CD8-positive, alpha-beta memory T cell (primary cell): ENCODE results near the gene SPHK1. TPM values are rescaled to one million over a fixed set of nuclear protein-coding genes. Genes with fewer than 3 reads are reported as not detected.

Experiments
- CTCF ChIA-PET: fragments of 350-600 bp; sonication (Branson Sonifier 250); formaldehyde crosslinking; loops from one replicate; lab custom pipeline; 2021; ENCODE audit warnings: antibody characterized with exemption; lab: Charles Lee
- POLR2A ChIA-PET: fragments of 350-600 bp; sonication (Branson Sonifier 250); formaldehyde crosslinking; loops from one replicate; lab custom pipeline; 2021; ENCODE audit warnings: antibody characterized with exemption; lab: Charles Lee
- DNase-seq, 5 donors: peaks; one replicate each; pipeline versions ENCODE4 v3.0.0 to v3.0.0-alpha.2; 2020 to 2022; ENCODE audit warnings: mixed read lengths in 1 of 5
- H3K27ac ChIP-seq: one replicate; pipeline ENCODE4 v1.7.0; 2013; ENCODE audit warnings: low read depth, mild to moderate bottlenecking, low read length, moderate library complexity
- H3K27me3 ChIP-seq: 2 replicates; pipeline ENCODE4 v1.7.0; 2013; ENCODE audit warnings: low read length, mild to moderate bottlenecking; ENCODE audit not compliant: insufficient read depth, poor library complexity, severe bottlenecking
- H3K36me3 ChIP-seq: 2 replicates; pipeline ENCODE4 v1.7.0; 2013; ENCODE audit warnings: mild to moderate bottlenecking, low read length, moderate library complexity; ENCODE audit not compliant: insufficient read depth
- H3K4me1 ChIP-seq: 2 replicates; pipeline ENCODE4 v1.7.0; 2013; ENCODE audit warnings: mild to moderate bottlenecking, low read length, moderate library complexity; ENCODE audit not compliant: insufficient read depth
- H3K4me3 ChIP-seq: 2 replicates; pipeline ENCODE4 v1.7.0; 2013; ENCODE audit warnings: mild to moderate bottlenecking, low read length
- H3K9me3 ChIP-seq: 2 replicates; pipeline ENCODE4 v1.7.0; 2013; ENCODE audit warnings: mild to moderate bottlenecking, low read length
- H3K27ac Mint-ChIP-seq, 8 donors: one replicate each; pipeline ENCODE4 v1.8.0; 2020 to 2021; ENCODE audit warnings: mixed read lengths in 8 of 8, mild to moderate bottlenecking in 6 of 8, inconsistent platforms in 3 of 8, moderate library complexity in 3 of 8
- H3K27me3 Mint-ChIP-seq, 2 donors: one replicate each; pipeline ENCODE4 v1.8.0; 2020 to 2021; ENCODE audit warnings: mixed read lengths in 2 of 2, mild to moderate bottlenecking in 1 of 2, moderate library complexity in 1 of 2
- H3K36me3 Mint-ChIP-seq, 3 donors: one replicate each; pipeline ENCODE4 v1.8.0; 2020 to 2021; ENCODE audit warnings: mixed read lengths in 3 of 3, inconsistent platforms in 1 of 3, mild to moderate bottlenecking in 1 of 3
- H3K4me1 Mint-ChIP-seq, 3 donors: one replicate each; pipeline ENCODE4 v1.8.0; 2020 to 2021; ENCODE audit warnings: mixed read lengths in 3 of 3, inconsistent platforms in 1 of 3, mild to moderate bottlenecking in 1 of 3
- H3K4me3 Mint-ChIP-seq, 7 donors: one replicate each; pipeline ENCODE4 v1.8.0; 2020 to 2021; ENCODE audit warnings: mixed read lengths in 7 of 7, mild to moderate bottlenecking in 6 of 7, moderate library complexity in 4 of 7, inconsistent platforms in 2 of 7
- H3K9me3 Mint-ChIP-seq, 5 donors: one replicate each; pipeline ENCODE4 v1.8.0; 2020 to 2022; ENCODE audit warnings: mixed read lengths in 5 of 5, mild to moderate bottlenecking in 3 of 5, moderate library complexity in 2 of 5, inconsistent platforms in 1 of 5
- polyA plus RNA-seq: library from polyadenylated mRNA; unstranded; fragments of 300-500 nt; fragmentation: Illumina TruSeq; gene quantifications from one replicate; pipeline ENCODE4 v1.2.3, GENCODE V29; 2021
- total RNA-seq, 2 experiments: library from RNA; stranded (reverse); gene quantifications; one replicate each; pipeline ENCODE4 v1.2.3, GENCODE V29; 2021

Gene SPHK1
- total and polyA plus RNA-seq, 3 experiments from 2014 or later: 0.76 to 18.7 (median 17.2) TPM

DNA sequence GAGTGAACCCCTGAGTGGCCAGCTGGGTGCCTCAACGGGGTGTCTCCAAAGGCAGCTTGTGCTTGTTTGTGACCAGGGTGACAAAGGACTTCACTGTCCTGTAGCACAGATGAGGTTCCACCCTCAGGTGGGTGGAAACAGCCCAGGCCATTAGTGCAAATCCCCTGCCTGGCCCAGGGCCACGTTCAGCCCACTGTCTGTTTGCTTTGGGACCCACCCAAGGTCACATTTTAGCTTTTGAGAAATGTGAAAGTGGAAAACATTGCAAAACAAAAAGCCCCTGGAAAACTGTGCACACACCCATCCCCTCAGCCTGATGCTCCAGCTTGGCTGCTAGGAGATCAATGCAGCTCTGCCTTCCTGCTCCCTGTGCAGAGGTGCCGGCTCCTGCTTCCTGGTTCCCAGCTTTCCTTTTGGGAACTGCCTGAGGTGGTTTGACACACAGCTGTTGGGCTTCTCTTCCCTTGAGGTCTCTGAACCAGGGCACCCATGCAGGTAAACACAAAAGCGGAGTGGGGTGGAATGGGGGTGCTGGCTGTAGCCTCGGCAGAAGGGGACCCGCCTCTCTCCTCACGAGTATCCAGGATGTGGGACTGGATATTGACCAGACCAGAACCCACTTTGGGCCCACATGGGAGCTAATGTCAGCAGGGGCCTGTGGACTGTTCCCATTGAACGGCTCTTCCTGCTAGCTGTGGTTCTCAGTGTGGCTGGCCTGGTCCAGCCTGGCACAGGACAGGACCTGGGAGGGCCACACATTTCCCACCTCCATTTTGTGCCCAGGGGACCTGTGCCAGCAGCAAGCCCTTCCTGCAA, 7.9 kb upstream of the SPHK1 start:
- no peak overlapping the region for H3K4me3 Mint-ChIP-seq
- ChIA-PET CTCF (interaction anchor here (1.2 to 1.7 kb wide), 4 partner anchors 9 to 77 kb away, joined by 3 to 8 read pairs (median 4); no protein-coding TSS in a partner anchor), POLR2A (no interaction called here)
- no peaks in the 10 kb centered on the region for H3K27me3 ChIP-seq
- H3K36me3 Mint-ChIP-seq: no peaks in the 10 kb centered on the region
- H3K9me3 Mint-ChIP-seq: no peaks in the 10 kb centered on the region
- H3K9me3 ChIP-seq: no peaks in the 10 kb centered on the region
- no peak overlapping the region for H3K27ac ChIP-seq
- no peak overlapping the region for H3K27ac Mint-ChIP-seq
- no peak overlapping the region for H3K4me3 ChIP-seq
- H3K4me1 ChIP-seq: no peaks in the 10 kb centered on the region
- DNase-seq: no peak
- no peaks in the 10 kb centered on the region for H3K36me3 ChIP-seq
- no peaks in the 10 kb centered on the region for H3K27me3 Mint-ChIP-seq
- H3K4me1 Mint-ChIP-seq: peaks cover 0 to 3% (median 0%) of the 10 kb centered on the region in 3 donors

DNA sequence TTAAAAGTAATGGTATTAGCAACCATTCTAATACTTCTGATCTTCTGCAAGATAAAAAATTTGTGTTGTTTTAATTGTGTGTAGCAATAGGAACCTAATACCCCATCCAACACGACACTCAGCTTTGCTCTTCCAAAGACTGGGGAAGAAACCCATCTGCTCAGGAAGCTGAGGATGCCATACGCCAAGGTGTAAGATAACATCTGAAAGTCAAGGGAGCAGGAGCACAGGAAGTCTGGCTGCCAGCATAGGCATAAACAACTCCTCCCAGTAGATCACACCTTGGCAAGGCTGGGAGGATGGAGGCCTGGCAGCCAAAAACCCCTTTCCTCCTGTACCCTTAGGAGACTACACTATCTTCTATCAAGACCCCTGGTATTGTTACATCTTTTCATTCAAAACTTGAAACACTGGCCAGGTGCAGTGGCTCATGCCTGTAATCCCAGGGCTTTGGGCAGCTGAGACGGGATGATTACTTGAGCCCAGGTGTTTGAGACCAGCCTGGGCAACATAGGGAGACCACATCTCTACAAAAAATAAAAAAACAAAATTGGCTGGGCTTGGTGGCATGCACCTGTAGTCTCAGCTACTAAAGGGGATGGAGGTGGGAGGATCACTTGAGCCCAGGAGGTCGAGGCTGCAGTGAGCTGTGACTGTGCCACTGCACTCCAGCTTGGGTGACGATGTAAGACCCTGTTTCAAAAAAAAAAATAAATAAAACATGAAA, 5.7 kb upstream of the SPHK1 start:
- Mint-ChIP-seq H3K4me3 (peak overlapping the region in 1 of 7 donors; percentile 18), H3K9me3 (no peaks in the 10 kb centered on the region), H3K27me3 (no peaks in the 10 kb centered on the region), H3K4me1 (peaks cover 4 to 7% (median 6%) of the 10 kb centered on the region in 3 donors), H3K27ac (no peak overlapping the region), H3K36me3 (peaks cover 0 to 3% (median 0%) of the 10 kb centered on the region in 3 donors)
- Histone ChIP-seq H3K4me3 (no peak overlapping the region), H3K36me3 (no peaks in the 10 kb centered on the region), H3K4me1 (peaks cover 5% of the 10 kb centered on the region), H3K27me3 (no peaks in the 10 kb centered on the region), H3K9me3 (no peaks in the 10 kb centered on the region), H3K27ac (no peak overlapping the region)
- no peak for DNase-seq
- POLR2A ChIA-PET: no interaction called here
- CTCF ChIA-PET: interaction anchor here (10.9 kb wide), 1 partner anchor 17 kb away, joined by 110 read pairs; no protein-coding TSS in a partner anchor

DNA sequence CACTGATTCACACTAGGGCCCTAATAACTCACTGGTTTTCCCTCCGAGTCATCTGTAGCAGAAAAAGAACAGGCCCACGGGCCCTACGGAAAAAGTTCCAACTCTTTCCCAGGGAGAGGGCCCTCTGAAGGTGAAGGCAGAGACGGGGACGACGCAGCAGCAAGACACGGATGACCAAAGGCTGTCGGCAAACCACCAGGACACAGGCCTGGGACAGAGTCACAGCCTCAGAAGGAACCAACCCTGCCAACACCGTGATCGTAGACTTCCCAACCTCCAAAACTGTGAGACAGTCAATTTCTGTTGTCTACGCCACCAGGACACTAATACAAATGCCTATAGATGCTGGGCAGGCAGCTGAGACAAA, 5.2 kb upstream of the SPHK1 start:
- Histone ChIP-seq H3K27ac (no peak overlapping the region), H3K9me3 (no peaks in the 10 kb centered on the region), H3K36me3 (no peaks in the 10 kb centered on the region), H3K4me3 (no peak overlapping the region), H3K27me3 (no peaks in the 10 kb centered on the region), H3K4me1 (peaks cover 5% of the 10 kb centered on the region)
- Mint-ChIP-seq H3K36me3 (peaks cover 0 to 3% (median 0%) of the 10 kb centered on the region in 3 donors), H3K27ac (no peak overlapping the region), H3K27me3 (no peaks in the 10 kb centered on the region), H3K9me3 (no peaks in the 10 kb centered on the region), H3K4me1 (peaks cover 6 to 9% (median 6%) of the 10 kb centered on the region in 3 donors), H3K4me3 (peak overlapping the region in 1 of 7 donors; percentile 18)
- POLR2A ChIA-PET: interaction anchor here (0.8 kb wide), 1 partner anchor 8 kb away, joined by 21 read pairs; no protein-coding TSS in a partner anchor
- DNase-seq: no peak
- CTCF ChIA-PET: interaction anchor here (10.9 kb wide), 1 partner anchor 17 kb away, joined by 110 read pairs; no protein-coding TSS in a partner anchor

DNA sequence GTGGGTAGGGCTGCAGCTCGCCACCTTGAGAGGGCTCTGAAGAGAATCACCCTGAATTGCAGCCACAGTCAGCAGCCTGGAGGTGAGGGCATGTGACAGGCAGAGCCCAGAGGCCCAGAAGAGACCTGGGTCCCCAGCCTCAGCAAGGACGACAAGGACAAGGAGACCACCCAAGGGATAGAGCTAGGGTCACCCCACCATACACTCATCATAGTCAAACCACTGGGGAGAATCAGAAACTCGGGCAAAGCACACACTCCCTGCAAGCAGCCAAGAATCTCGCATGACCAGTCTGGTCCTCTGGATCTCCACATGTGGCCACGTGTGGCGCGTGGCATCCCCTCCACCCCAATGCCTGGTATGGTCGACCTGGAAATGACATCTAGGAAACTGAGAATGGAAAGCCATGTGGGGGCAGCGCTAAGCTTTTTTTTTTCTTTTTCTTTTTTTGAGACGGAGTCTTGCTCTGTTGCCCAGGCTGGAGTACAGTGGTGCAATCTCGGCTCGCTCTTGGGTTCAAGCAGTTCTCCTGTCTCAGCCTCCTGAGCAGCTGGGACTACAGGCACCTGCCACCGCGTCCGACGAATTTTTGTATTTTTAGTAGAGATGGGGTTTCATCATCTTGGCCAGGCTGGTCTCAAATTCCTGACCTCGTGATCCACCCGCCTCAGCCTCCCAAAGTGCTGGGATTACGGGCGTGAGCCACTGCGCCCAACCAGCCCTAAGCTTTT, 4.6 kb upstream of the SPHK1 start:
- Histone ChIP-seq H3K36me3 (no peaks in the 10 kb centered on the region), H3K9me3 (no peaks in the 10 kb centered on the region), H3K4me1 (peaks cover 5% of the 10 kb centered on the region), H3K27ac (no peak overlapping the region), H3K4me3 (no peak overlapping the region), H3K27me3 (no peaks in the 10 kb centered on the region)
- H3K9me3 Mint-ChIP-seq: no peaks in the 10 kb centered on the region
- POLR2A ChIA-PET: interaction anchor here (0.6 to 0.8 kb wide), 2 partner anchors 9 to 454 kb away, joined by 3 to 21 read pairs; no protein-coding TSS in a partner anchor
- H3K27me3 Mint-ChIP-seq: no peaks in the 10 kb centered on the region
- no peak overlapping the region for H3K27ac Mint-ChIP-seq
- CTCF ChIA-PET: interaction anchor here (1.5 to 10.9 kb wide), 2 partner anchors 16 to 26 kb away, joined by 6 to 110 read pairs; partner anchors contain the start of gene PRPSAP1
- peak overlapping the region in 2 of 7 donors; percentile 18 to 52 for H3K4me3 Mint-ChIP-seq
- peaks cover 0 to 3% (median 0%) of the 10 kb centered on the region in 3 donors for H3K36me3 Mint-ChIP-seq
- no peak for DNase-seq
- peaks cover 6 to 9% (median 6%) of the 10 kb centered on the region in 3 donors for H3K4me1 Mint-ChIP-seq

DNA sequence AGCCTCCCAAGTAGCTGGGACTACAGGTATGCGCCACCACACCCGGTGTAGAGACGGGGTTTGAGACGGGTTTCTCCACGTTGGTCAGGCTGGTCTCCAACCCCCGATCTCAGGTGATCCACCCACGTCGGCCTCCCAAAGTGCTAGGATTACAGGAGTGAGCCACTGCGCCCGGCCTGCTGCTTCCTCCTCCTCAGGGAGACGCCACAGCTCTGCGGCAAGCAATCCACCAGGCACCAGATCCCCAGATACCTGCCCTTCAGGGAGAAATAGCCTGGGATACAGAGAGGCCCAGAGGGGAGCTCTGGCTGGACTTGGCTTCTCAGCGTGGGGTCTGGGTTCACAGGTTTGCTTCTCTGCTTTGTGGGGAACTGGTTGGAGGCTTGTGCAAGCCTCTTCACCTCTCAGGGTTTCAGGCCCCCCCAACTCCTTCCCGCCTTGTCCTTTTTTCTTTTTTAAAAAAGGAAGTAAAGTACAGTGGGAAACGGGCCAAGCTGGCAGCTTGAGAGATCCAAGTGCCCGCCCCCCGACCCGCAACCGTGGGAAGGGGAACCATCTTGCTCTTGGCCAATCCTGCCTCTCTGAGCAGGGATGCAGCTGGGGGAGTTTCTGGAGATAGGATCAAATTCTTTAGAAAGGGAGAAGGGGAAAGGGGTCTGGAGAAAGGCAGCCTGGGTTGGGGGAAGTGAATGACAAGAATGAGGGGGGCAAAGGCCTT, 2.6 kb upstream of the SPHK1 start:
- Histone ChIP-seq H3K36me3 (no peaks in the 10 kb centered on the region), H3K27me3 (no peaks in the 10 kb centered on the region), H3K4me3 (no peak overlapping the region), H3K4me1 (peaks cover 19% of the 10 kb centered on the region), H3K27ac (no peak overlapping the region), H3K9me3 (no peaks in the 10 kb centered on the region)
- Mint-ChIP-seq H3K27ac (no peak overlapping the region), H3K4me3 (peak overlapping the region in 4 of 7 donors; percentile 41 to 67 (median 51)), H3K36me3 (peaks cover 0 to 3% (median 0%) of the 10 kb centered on the region in 3 donors), H3K27me3 (no peaks in the 10 kb centered on the region), H3K9me3 (no peaks in the 10 kb centered on the region), H3K4me1 (peaks cover 6 to 22% (median 6%) of the 10 kb centered on the region in 3 donors)
- ChIA-PET POLR2A (interaction anchor here (2.8 kb wide), 1 partner anchor 28 kb away, joined by 15 read pairs; the partner anchor contains the start of gene PRPSAP1), CTCF (interaction anchor here (1.4 to 10.9 kb wide), 4 partner anchors 14 to 71 kb away, joined by 3 to 110 read pairs (median 3); partner anchors contain the start of gene PRPSAP1)
- DNase-seq: no peak

DNA sequence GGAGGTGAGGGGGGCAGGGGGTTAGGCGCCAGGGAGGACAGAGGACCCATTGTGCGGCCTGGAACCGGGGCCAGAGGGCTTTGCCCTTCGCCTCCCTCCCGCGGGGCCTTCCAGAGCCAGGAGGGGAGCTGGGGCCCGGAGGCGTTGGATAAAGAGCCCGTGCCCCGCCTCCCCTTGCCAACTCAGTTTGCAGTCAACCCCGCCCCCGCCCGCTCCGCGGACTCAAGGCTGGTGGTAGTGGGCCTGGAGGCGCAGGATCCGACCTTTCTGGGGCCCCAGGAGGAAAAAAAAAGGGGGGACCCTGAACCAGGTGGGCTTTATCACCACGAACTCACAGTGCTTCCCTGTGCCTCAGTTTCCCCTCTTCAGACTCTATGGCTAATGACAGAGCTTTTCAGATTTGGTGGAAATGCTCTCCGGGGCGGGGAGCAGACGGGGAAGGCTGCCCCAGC, 2.0 kb upstream of the SPHK1 start:
- Histone ChIP-seq H3K4me3 (peak overlapping the region; percentile 51), H3K9me3 (no peaks in the 10 kb centered on the region), H3K27ac (no peak overlapping the region), H3K36me3 (no peaks in the 10 kb centered on the region), H3K27me3 (no peaks in the 10 kb centered on the region), H3K4me1 (peaks cover 19% of the 10 kb centered on the region)
- Mint-ChIP-seq H3K27me3 (no peaks in the 10 kb centered on the region), H3K4me1 (peaks cover 6 to 22% (median 6%) of the 10 kb centered on the region in 3 donors), H3K36me3 (peaks cover 0 to 3% (median 0%) of the 10 kb centered on the region in 3 donors), H3K4me3 (peak overlapping the region; percentile 68 to 93 (median 83)), H3K27ac (peak overlapping the region in 1 of 8 donors; percentile 81), H3K9me3 (no peaks in the 10 kb centered on the region)
- DNase-seq: no peak
- ChIA-PET POLR2A (interaction anchor here (2.8 kb wide), 1 partner anchor 29 kb away, joined by 15 read pairs; the partner anchor contains the start of gene PRPSAP1), CTCF (interaction anchor here (1.6 to 10.9 kb wide), 2 partner anchors 14 to 28 kb away, joined by 3 to 110 read pairs; partner anchors contain the start of gene PRPSAP1)
